RWPE2 (cell line): ENCODE results near the gene NBPF9.
A peak's percentile ranks its signal among the peaks of the same experiment; 100 is the strongest.
"Not testable (repeated sequence)": the region's sequence is repeated elsewhere in the genome, so short reads cannot be mapped to it uniquely, and the experiment has no call there.

ENCODE experiments used
- ATAC-seq: fragments of 200-7000 bp; cut with Tn5 transposase; 3 replicates; pipeline ENCODE4 v1.9.1; 2021; ENCODE audit warnings: low read depth
- DNase-seq: peaks from one replicate; pipeline ENCODE4 v3.0.0-alpha.2; 2020; ENCODE audit warnings: low spot score
- H3K27ac ChIP-seq: fragments of 450-650 bp; 2 replicates; pipeline ENCODE4 v1.5.1; 2017; ENCODE audit warnings: mild to moderate bottlenecking; ENCODE audit not compliant: poor library complexity, severe bottlenecking
- H3K27me3 ChIP-seq: fragments of 250-450 bp; sonication (Bioruptor Pico); 2 replicates; pipeline ENCODE4 v1.5.1; 2021; ENCODE audit warnings: mild to moderate bottlenecking, moderate library complexity; ENCODE audit not compliant: insufficient read depth, poor library complexity, severe bottlenecking
- H3K36me3 ChIP-seq: fragments of 250-450 bp; sonication (Bioruptor Pico); 2 replicates; pipeline ENCODE4 v1.5.1; 2020; ENCODE audit warnings: low read depth, mild to moderate bottlenecking, moderate library complexity
- H3K4me1 ChIP-seq: fragments of 250-450 bp; sonication (Bioruptor Pico); 2 replicates; pipeline ENCODE4 v1.5.1; 2021; ENCODE audit warnings: mild to moderate bottlenecking, moderate library complexity; ENCODE audit not compliant: insufficient read depth, poor library complexity, severe bottlenecking
- H3K4me3 ChIP-seq: fragments of 250-450 bp; sonication (Bioruptor Pico); 2 replicates; pipeline ENCODE4 v1.5.1; 2021; ENCODE audit warnings: mild to moderate bottlenecking, moderate library complexity; ENCODE audit not compliant: severe bottlenecking
- H3K9me3 ChIP-seq: fragments of 250-450 bp; sonication (Bioruptor Pico); 2 replicates; pipeline ENCODE4 v1.5.1; 2021; ENCODE audit warnings: mild to moderate bottlenecking, moderate library complexity; ENCODE audit not compliant: severe bottlenecking
- CTCF ChIP-seq: fragments of 450-650 bp; IDR thresholded peaks from one replicate; pipeline ENCODE4 v1.5.1; 2017; ENCODE audit warnings: mild to moderate bottlenecking, moderate library complexity; ENCODE audit not compliant: poor library complexity, severe bottlenecking

Gene NBPF9

GRCh38 chr1:149103109-149104081 lies at the start of gene NBPF9:
Gene NBPF9, minus strand, starts transcription at chr1:149103551. Its CDS starts 21,412 bp downstream, at chr1:149082139.
- H3K9me3 ChIP-seq, H3K4me1 ChIP-seq, H3K27me3 ChIP-seq, H3K36me3 ChIP-seq: not testable (repeated sequence)
- H3K4me3 ChIP-seq: peak within 1 kb of the TSS; percentile 59
- H3K27ac ChIP-seq: peak within 1 kb of the TSS; percentile 76
- peak; percentile 95 for ATAC-seq
- peak; percentile 26 for DNase-seq

- H3K4me1 ChIP-seq, ATAC-seq, H3K4me3 ChIP-seq: not testable (repeated sequence)
Measured at GRCh38 chr1:149149909-149150308, 46.6 kb upstream of the NBPF9 start.

GRCh38 chr1:149137585-149137984 lies 34.2 kb upstream of the NBPF9 start:
- H3K4me1 ChIP-seq, H3K27ac ChIP-seq, H3K27me3 ChIP-seq, H3K36me3 ChIP-seq, ATAC-seq, H3K9me3 ChIP-seq, DNase-seq, H3K4me3 ChIP-seq: not testable (repeated sequence)

More at GRCh38 chr1:149149909-149150308, 46.6 kb upstream of the NBPF9 start:
- H3K9me3 ChIP-seq, H3K27me3 ChIP-seq, H3K27ac ChIP-seq, H3K36me3 ChIP-seq, DNase-seq: not testable (repeated sequence)

GRCh38 chr1:149130938-149131337 lies 27.6 kb upstream of the NBPF9 start:
- DNase-seq, H3K4me1 ChIP-seq, ATAC-seq, H3K9me3 ChIP-seq, H3K27ac ChIP-seq, H3K4me3 ChIP-seq, H3K36me3 ChIP-seq, H3K27me3 ChIP-seq: not testable (repeated sequence)

GRCh38 chr1:149129245-149129644 lies 25.9 kb upstream of the NBPF9 start:
- not testable (repeated sequence) for H3K36me3 ChIP-seq, H3K27ac ChIP-seq, ATAC-seq, H3K9me3 ChIP-seq, DNase-seq, H3K27me3 ChIP-seq, H3K4me1 ChIP-seq, H3K4me3 ChIP-seq

- not testable (repeated sequence) for H3K4me1 ChIP-seq, H3K27ac ChIP-seq, H3K4me3 ChIP-seq, DNase-seq, H3K27me3 ChIP-seq, H3K36me3 ChIP-seq, H3K9me3 ChIP-seq, ATAC-seq
Measured at GRCh38 chr1:149126555-149127145, 23.3 kb upstream of the NBPF9 start.

GRCh38 chr1:149123948-149124926 lies 20.9 kb upstream of the NBPF9 start:
- not testable (repeated sequence) for DNase-seq, H3K27me3 ChIP-seq, H3K4me1 ChIP-seq, ATAC-seq, H3K4me3 ChIP-seq, H3K36me3 ChIP-seq, H3K27ac ChIP-seq, H3K9me3 ChIP-seq
- peak; percentile 25 for TF ChIP-seq CTCF

GRCh38 chr1:149112828-149113227 lies 9.5 kb upstream of the NBPF9 start:
- H3K27me3 ChIP-seq, H3K27ac ChIP-seq, H3K4me3 ChIP-seq, DNase-seq, H3K4me1 ChIP-seq, H3K36me3 ChIP-seq, ATAC-seq, H3K9me3 ChIP-seq: not testable (repeated sequence)

GRCh38 chr1:149110343-149110742 lies 7.0 kb upstream of the NBPF9 start:
- H3K4me3 ChIP-seq, H3K36me3 ChIP-seq, DNase-seq, H3K4me1 ChIP-seq, H3K27ac ChIP-seq, ATAC-seq, H3K9me3 ChIP-seq, H3K27me3 ChIP-seq: not testable (repeated sequence)

- not testable (repeated sequence) for H3K36me3 ChIP-seq, H3K9me3 ChIP-seq, H3K27me3 ChIP-seq, H3K4me1 ChIP-seq
- DNase-seq (peak; percentile 33), ATAC-seq (peak; percentile 78)
- Histone ChIP-seq H3K27ac (peak overlapping the region; percentile 76), H3K4me3 (peak overlapping the region; percentile 59)
Measured at GRCh38 chr1:149102574-149102973, 777 bp downstream of the NBPF9 start.
